Measurements from ENCODE around the gene FFAR3. TPM values are rescaled to one million over a fixed set of nuclear protein-coding genes. Genes with fewer than 3 reads are reported as not detected.

The FFAR3 gene
- total and polyA plus RNA-seq, 7 experiments from 2014 or later: 0.31 to 0.91 (median 0.72) TPM; not detected in 4

GRCh38 chr19:35388277-35389054 lies 30.2 kb downstream of the FFAR3 start:
- no peaks in the 10 kb centered on the region for H3K36me3 ChIP-seq (ENCODE audit: control insufficient read depth in 2 of 3, insufficient read depth in 3 of 3, low read length in 3 of 3)
- no peak overlapping the region for H3K4me3 Mint-ChIP-seq
- intact Hi-C loops (cut with micrococcal nuclease): no loop called here
- H3K27ac ChIP-seq (ENCODE audit: low read depth, low read length): no peak overlapping the region
- H3K9me3 Mint-ChIP-seq: peaks cover 0 to 17% (median 7%) of the 10 kb centered on the region in 11 donors
- H3K27me3 ChIP-seq (ENCODE audit: control insufficient read depth in 2 of 2, insufficient read depth in 2 of 2, low read length in 2 of 2): no peaks in the 10 kb centered on the region
- peaks cover 0 to 11% (median 4%) of the 10 kb centered on the region in 5 donors for H3K27me3 Mint-ChIP-seq
- DNase-seq (no peak), ATAC-seq (no peak)
- no peaks in the 10 kb centered on the region for H3K4me1 Mint-ChIP-seq
- H3K9me3 ChIP-seq (ENCODE audit: control insufficient read depth in 2 of 3, low read length in 3 of 3): no peaks in the 10 kb centered on the region
- no peak overlapping the region for H3K4me3 ChIP-seq (ENCODE audit: low read length)
- peaks cover 0 to 9% (median 5%) of the 10 kb centered on the region in 5 donors for H3K36me3 Mint-ChIP-seq
- no peak overlapping the region for H3K27ac Mint-ChIP-seq
- no peaks in the 10 kb centered on the region for H3K4me1 ChIP-seq (ENCODE audit: control insufficient read depth in 2 of 2, insufficient read depth in 2 of 2, low read length in 2 of 2)
- POLR2A ChIA-PET: no interaction called here
- CTCF ChIA-PET: no interaction called here

DNA sequence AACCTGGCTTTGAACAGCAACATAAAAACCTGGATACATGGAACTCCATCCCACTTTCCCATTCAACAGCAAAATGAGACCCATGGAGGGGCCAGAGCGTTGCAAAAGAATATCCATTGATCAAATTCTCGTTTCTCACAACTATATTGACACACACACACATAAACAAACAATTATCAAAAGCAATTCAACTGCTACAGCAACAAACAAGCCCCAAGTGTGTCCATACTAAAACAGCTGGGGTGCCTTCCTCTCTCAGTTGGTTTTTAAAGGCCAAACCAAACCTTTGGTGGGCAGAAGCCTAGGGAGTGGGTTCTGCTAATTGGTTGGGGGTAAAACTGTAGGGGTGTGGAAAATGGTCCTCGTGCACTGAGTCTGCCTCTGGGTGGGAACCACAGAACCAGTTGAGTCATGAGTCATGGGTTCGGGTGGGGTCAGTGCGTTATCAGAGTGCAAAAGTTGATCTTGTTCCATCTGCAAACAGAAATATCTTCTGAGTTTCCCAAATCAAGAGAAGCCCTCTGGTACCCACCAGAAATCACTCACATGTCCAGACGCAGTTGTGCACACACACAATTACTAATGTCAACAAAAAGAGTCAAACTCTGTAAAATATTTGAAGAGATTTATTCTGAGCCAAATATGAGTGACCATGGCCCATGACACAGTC lies 31.1 kb downstream of the FFAR3 start:
- ATAC-seq: no peak
- Mint-ChIP-seq H3K27me3 (peaks cover 0 to 11% (median 4%) of the 10 kb centered on the region in 5 donors), H3K36me3 (peaks cover 0 to 9% (median 5%) of the 10 kb centered on the region in 5 donors), H3K4me3 (no peak overlapping the region), H3K27ac (no peak overlapping the region), H3K9me3 (peaks cover 0 to 17% (median 6%) of the 10 kb centered on the region in 11 donors), H3K4me1 (no peaks in the 10 kb centered on the region)
- no peaks in the 10 kb centered on the region for H3K36me3 ChIP-seq (ENCODE audit: control insufficient read depth in 2 of 3, insufficient read depth in 3 of 3, low read length in 3 of 3)
- intact Hi-C loops (cut with micrococcal nuclease): no loop called here
- no peak overlapping the region for H3K4me3 ChIP-seq (ENCODE audit: low read length)
- no peak overlapping the region for H3K27ac ChIP-seq (ENCODE audit: low read depth, low read length)
- no peaks in the 10 kb centered on the region for H3K27me3 ChIP-seq (ENCODE audit: control insufficient read depth in 2 of 2, insufficient read depth in 2 of 2, low read length in 2 of 2)
- no peaks in the 10 kb centered on the region for H3K4me1 ChIP-seq (ENCODE audit: control insufficient read depth in 2 of 2, insufficient read depth in 2 of 2, low read length in 2 of 2)
- no peaks in the 10 kb centered on the region for H3K9me3 ChIP-seq (ENCODE audit: control insufficient read depth in 2 of 3, low read length in 3 of 3)
- ChIA-PET POLR2A (no interaction called here), CTCF (interaction anchor here (0.7 kb wide), 1 partner anchor 84 kb away, joined by 3 read pairs; no protein-coding TSS in a partner anchor)
- DNase-seq: no peak

GRCh38 chr19:35392742-35393715 lies 34.8 kb downstream of the FFAR3 start:
- no peaks in the 10 kb centered on the region for H3K27me3 ChIP-seq (ENCODE audit: control insufficient read depth in 2 of 2, insufficient read depth in 2 of 2, low read length in 2 of 2)
- H3K4me3 ChIP-seq (ENCODE audit: low read length): no peak overlapping the region
- H3K4me1 Mint-ChIP-seq: no peaks in the 10 kb centered on the region
- H3K4me1 ChIP-seq (ENCODE audit: control insufficient read depth in 2 of 2, insufficient read depth in 2 of 2, low read length in 2 of 2): no peaks in the 10 kb centered on the region
- peaks cover 0 to 2% (median 0%) of the 10 kb centered on the region in 11 donors for H3K9me3 Mint-ChIP-seq
- CTCF ChIA-PET: no interaction called here
- POLR2A ChIA-PET: no interaction called here
- H3K36me3 ChIP-seq (ENCODE audit: control insufficient read depth in 2 of 3, insufficient read depth in 3 of 3, low read length in 3 of 3): no peaks in the 10 kb centered on the region
- H3K27ac ChIP-seq (ENCODE audit: low read depth, low read length): no peak overlapping the region
- H3K27ac Mint-ChIP-seq: no peak overlapping the region
- H3K27me3 Mint-ChIP-seq: peaks cover 0 to 5% (median 2%) of the 10 kb centered on the region in 5 donors
- intact Hi-C loops (cut with micrococcal nuclease): no loop called here
- no peaks in the 10 kb centered on the region for H3K36me3 Mint-ChIP-seq
- no peak for ATAC-seq
- H3K9me3 ChIP-seq (ENCODE audit: control insufficient read depth in 2 of 3, low read length in 3 of 3): no peaks in the 10 kb centered on the region
- DNase-seq: no peak
- no peak overlapping the region for H3K4me3 Mint-ChIP-seq

GRCh38 chr19:35395382-35396199 lies 37.3 kb downstream of the FFAR3 start:
- Mint-ChIP-seq H3K4me1 (no peaks in the 10 kb centered on the region), H3K36me3 (no peaks in the 10 kb centered on the region), H3K27me3 (peaks cover 0 to 3% (median 0%) of the 10 kb centered on the region in 5 donors), H3K4me3 (no peak overlapping the region), H3K27ac (no peak overlapping the region), H3K9me3 (peaks cover 0 to 1% (median 0%) of the 10 kb centered on the region in 11 donors)
- no peaks in the 10 kb centered on the region for H3K4me1 ChIP-seq (ENCODE audit: control insufficient read depth in 2 of 2, insufficient read depth in 2 of 2, low read length in 2 of 2)
- DNase-seq (no peak), ATAC-seq (no peak)
- H3K27ac ChIP-seq (ENCODE audit: low read depth, low read length): no peak overlapping the region
- H3K4me3 ChIP-seq (ENCODE audit: low read length): no peak overlapping the region
- POLR2A ChIA-PET: no interaction called here
- CTCF ChIA-PET: no interaction called here
- no peaks in the 10 kb centered on the region for H3K9me3 ChIP-seq (ENCODE audit: control insufficient read depth in 2 of 3, low read length in 3 of 3)
- H3K36me3 ChIP-seq (ENCODE audit: control insufficient read depth in 2 of 3, insufficient read depth in 3 of 3, low read length in 3 of 3): no peaks in the 10 kb centered on the region
- no peaks in the 10 kb centered on the region for H3K27me3 ChIP-seq (ENCODE audit: control insufficient read depth in 2 of 2, insufficient read depth in 2 of 2, low read length in 2 of 2)
- intact Hi-C loops (cut with micrococcal nuclease): no loop called here

DNA sequence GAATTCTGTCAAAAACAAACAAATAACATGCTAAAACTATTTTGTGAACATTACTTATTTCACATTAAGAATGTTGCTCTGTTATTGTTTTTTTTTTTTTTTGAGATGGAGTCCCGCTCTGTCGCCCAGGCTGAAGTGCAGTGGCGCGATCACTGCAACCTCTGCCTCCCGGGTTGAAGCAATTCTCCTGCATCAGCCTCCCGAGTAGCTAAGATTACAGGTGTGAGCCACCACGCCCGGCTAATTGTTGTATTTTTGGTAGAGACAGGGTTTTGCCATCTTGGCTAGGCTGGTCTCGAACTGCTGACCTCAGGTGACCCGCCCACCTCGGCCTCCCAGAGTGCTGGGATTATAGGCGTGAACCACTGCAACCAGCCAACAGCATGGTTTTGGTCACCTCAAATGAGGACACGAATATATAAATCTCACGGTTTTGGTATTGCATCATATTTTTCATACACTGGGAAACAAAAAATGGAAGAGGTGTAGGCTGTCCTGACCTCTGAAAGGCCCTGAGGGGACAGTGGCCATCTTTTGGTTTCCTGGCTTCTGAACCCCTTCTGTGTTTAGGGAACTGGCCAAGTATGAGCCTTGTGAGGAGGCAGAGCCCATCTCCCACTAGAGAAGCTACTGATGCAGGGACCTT lies 38.1 kb downstream of the FFAR3 start:
- no peak for DNase-seq
- intact Hi-C loops (cut with micrococcal nuclease): no loop called here
- peaks cover 0 to 2% (median 0%) of the 10 kb centered on the region in 5 donors for H3K27me3 Mint-ChIP-seq
- no peaks in the 10 kb centered on the region for H3K4me1 Mint-ChIP-seq
- CTCF ChIA-PET: no interaction called here
- H3K36me3 Mint-ChIP-seq: no peaks in the 10 kb centered on the region
- peaks cover 0 to 1% (median 0%) of the 10 kb centered on the region in 11 donors for H3K9me3 Mint-ChIP-seq
- no peak overlapping the region for H3K4me3 Mint-ChIP-seq
- Histone ChIP-seq H3K27ac (ENCODE audit: low read depth, low read length) (no peak overlapping the region), H3K27me3 (ENCODE audit: control insufficient read depth in 2 of 2, insufficient read depth in 2 of 2, low read length in 2 of 2) (no peaks in the 10 kb centered on the region), H3K4me1 (ENCODE audit: control insufficient read depth in 2 of 2, insufficient read depth in 2 of 2, low read length in 2 of 2) (no peaks in the 10 kb centered on the region), H3K4me3 (ENCODE audit: low read length) (no peak overlapping the region), H3K9me3 (ENCODE audit: control insufficient read depth in 2 of 3, low read length in 3 of 3) (no peaks in the 10 kb centered on the region), H3K36me3 (ENCODE audit: control insufficient read depth in 2 of 3, insufficient read depth in 3 of 3, low read length in 3 of 3) (no peaks in the 10 kb centered on the region)
- H3K27ac Mint-ChIP-seq: no peak overlapping the region
- POLR2A ChIA-PET: no interaction called here
- no peak for ATAC-seq
